HepG2 (cell line): Measurements from ENCODE around the gene ATP13A3. TPM values are rescaled to one million over a fixed set of nuclear protein-coding genes. Genes with fewer than 3 reads are reported as not detected.

ENCODE experiments used
- ARNT ChIP-seq: fragments of 450-650 bp; IDR thresholded peaks from 2 replicates; pipeline ENCODE4 v1.6.1; 2017
- GPN1 ChIP-seq: sonication (generic); formaldehyde crosslinking; IDR thresholded peaks from 2 replicates; pipeline ENCODE4 v1.5.1; 2020; ENCODE audit warnings: missing genetic modification reagents, borderline replicate concordance
- HES4 ChIP-seq: sonication (generic); formaldehyde crosslinking; IDR thresholded peaks from 2 replicates; pipeline ENCODE4 v1.9.0; 2021; ENCODE audit warnings: mild to moderate bottlenecking, missing genetic modification reagents, borderline replicate concordance
- HNRNPH1 ChIP-seq: fragments of 200-400 bp; formaldehyde crosslinking; optimal IDR thresholded peaks from 2 replicates; pipeline ENCODE3; 2017; ENCODE audit warnings: mild to moderate bottlenecking, low read depth, low read length
- HOXA3 ChIP-seq: sonication (generic); formaldehyde crosslinking; IDR thresholded peaks from 2 replicates; pipeline ENCODE4 v1.5.0; 2020; ENCODE audit warnings: missing genetic modification reagents
- IRF2 ChIP-seq: IDR thresholded peaks from 2 replicates; pipeline ENCODE4 v1.6.1; 2018; ENCODE audit warnings: missing genetic modification reagents, missing compliant biosample characterization
- KDM1A ChIP-seq: IDR thresholded peaks from 2 replicates; pipeline ENCODE4 v1.6.1; 2016; ENCODE audit warnings: missing compliant biosample characterization
- KLF12 ChIP-seq: sonication (generic); formaldehyde crosslinking; IDR thresholded peaks from 2 replicates; pipeline ENCODE4 v1.4.0; 2020; ENCODE audit warnings: missing genetic modification reagents, borderline replicate concordance
- ONECUT2 ChIP-seq: sonication (generic); formaldehyde crosslinking; IDR thresholded peaks from 2 replicates; pipeline ENCODE4 v1.4.0; 2020; ENCODE audit warnings: missing genetic modification reagents
- PPARG ChIP-seq: conservative IDR thresholded peaks from 2 replicates; pipeline ENCODE4 v1.6.1; 2016; ENCODE audit warnings: missing biosample characterization, missing genetic modification reagents
- SIX4 ChIP-seq: sonication (generic); formaldehyde crosslinking; IDR thresholded peaks from 2 replicates; pipeline ENCODE4 v1.4.0; 2020; ENCODE audit warnings: missing genetic modification reagents
- TCF7L2 ChIP-seq: IDR thresholded peaks from 2 replicates; pipeline ENCODE4 v1.6.1; 2011; ENCODE audit warnings: mild to moderate bottlenecking, low read depth, low read length, moderate library complexity
- ZFP36L2 ChIP-seq: sonication (generic); formaldehyde crosslinking; IDR thresholded peaks from 2 replicates; pipeline ENCODE4 v1.4.0; 2020; ENCODE audit warnings: missing genetic modification reagents
- ZNF274 ChIP-seq: sonication (generic); formaldehyde crosslinking; IDR thresholded peaks from 2 replicates; pipeline ENCODE4 v1.5.1; 2020; ENCODE audit warnings: mild to moderate bottlenecking, missing genetic modification reagents
- ZNF562 ChIP-seq: sonication (generic); formaldehyde crosslinking; IDR thresholded peaks from 2 replicates; pipeline ENCODE4 v1.8.0; 2022; ENCODE audit warnings: missing genetic modification reagents, borderline replicate concordance
- ZNF615 ChIP-seq: sonication (generic); formaldehyde crosslinking; IDR thresholded peaks from 2 replicates; pipeline ENCODE4 v1.5.0; 2020; ENCODE audit warnings: mild to moderate bottlenecking, missing genetic modification reagents, borderline replicate concordance
- ZNF747 ChIP-seq: sonication (generic); formaldehyde crosslinking; IDR thresholded peaks from 2 replicates; pipeline ENCODE4 v1.8.1; 2023; ENCODE audit warnings: missing genetic modification reagents, mild to moderate bottlenecking, borderline replicate concordance
- polyA plus RNA-seq, 8 experiments: library from polyadenylated mRNA; depleted of rRNA in 3 of 8; stranded (reverse) in 7 of 8; unstranded in 1 of 8; fragments of >200 nt; fragmentation: Illumina TruSeq in 4 of 8; extraction: Trizol in 4 of 8; gene quantifications; 2 replicates each; pipeline versions ENCODE4 v1.2.1 to v1.2.3, GENCODE V29; 2011 to 2016; ENCODE audit warnings: low read depth in 4 of 8, missing spikeins in 1 of 8, mixed read lengths in 1 of 8; ENCODE audit not compliant: insufficient read depth in 1 of 8
- total RNA-seq, 5 experiments: library from RNA; depleted of rRNA; stranded (reverse); fragments of >200 nt; fragmentation: Illumina TruSeq; extraction: Trizol; gene quantifications; 2 replicates each; pipeline ENCODE4 v1.2.3, GENCODE V29; 2016; ENCODE audit warnings: low read depth in 1 of 5
- TF ChIP-seq, protein P1 (sequence below): sonication (generic); formaldehyde crosslinking; IDR thresholded peaks from 2 replicates; pipeline ENCODE4 v1.5.0; 2020; ENCODE audit warnings: missing genetic modification reagents
- TF ChIP-seq, protein P2 (sequence below): sonication (generic); formaldehyde crosslinking; IDR thresholded peaks from 2 replicates; pipeline ENCODE4 v1.4.0; 2020; ENCODE audit warnings: low read depth, missing genetic modification reagents
- TF ChIP-seq, protein P3 (sequence below): IDR thresholded peaks from 2 replicates; pipeline ENCODE4 v1.6.1; 2016; ENCODE audit warnings: missing compliant biosample characterization, missing genetic modification reagents, borderline replicate concordance
- TF ChIP-seq, protein P4 (sequence below): sonication (generic); formaldehyde crosslinking; IDR thresholded peaks from 2 replicates; pipeline ENCODE4 v1.4.0; 2020; ENCODE audit warnings: missing genetic modification reagents
- TF ChIP-seq, protein P5 (sequence below): conservative IDR thresholded peaks from 2 replicates; pipeline ENCODE4 v1.6.1; 2018; ENCODE audit warnings: missing genetic modification reagents

Gene ATP13A3
- total and polyA plus RNA-seq, 2 of the 13 experiments (the other 11 are each of a cell fraction or from before 2014, with no cell fraction given), result 44.9 to 80.8 TPM

DNA sequence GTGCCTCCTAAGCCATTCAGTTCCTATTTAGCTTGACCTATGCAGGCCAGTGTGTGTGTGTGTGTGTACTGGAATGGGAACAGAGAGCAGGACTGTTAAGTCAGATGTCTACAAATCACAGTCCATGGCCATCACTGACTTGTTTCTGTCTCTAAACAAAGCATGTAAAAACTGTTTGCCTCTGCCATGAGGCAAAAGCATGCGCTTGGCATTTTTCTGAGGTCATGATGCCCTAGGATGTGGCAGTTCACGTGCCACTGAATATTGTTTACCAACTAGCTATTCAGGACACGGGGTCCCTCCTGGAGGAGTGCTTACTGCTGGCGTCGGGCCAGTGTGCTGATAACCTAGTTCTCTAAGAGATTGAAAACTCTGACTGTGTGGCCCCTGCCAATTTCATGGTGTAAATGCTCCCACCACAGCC lies 8.2 kb upstream of the ATP13A3 start (continued):
- TF ChIP-seq, protein P1, sequence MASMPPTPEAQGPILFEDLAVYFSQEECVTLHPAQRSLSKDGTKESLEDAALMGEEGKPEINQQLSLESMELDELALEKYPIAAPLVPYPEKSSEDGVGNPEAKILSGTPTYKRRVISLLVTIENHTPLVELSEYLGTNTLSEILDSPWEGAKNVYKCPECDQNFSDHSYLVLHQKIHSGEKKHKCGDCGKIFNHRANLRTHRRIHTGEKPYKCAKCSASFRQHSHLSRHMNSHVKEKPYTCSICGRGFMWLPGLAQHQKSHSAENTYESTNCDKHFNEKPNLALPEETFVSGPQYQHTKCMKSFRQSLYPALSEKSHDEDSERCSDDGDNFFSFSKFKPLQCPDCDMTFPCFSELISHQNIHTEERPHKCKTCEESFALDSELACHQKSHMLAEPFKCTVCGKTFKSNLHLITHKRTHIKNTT, result no peak
- TF ChIP-seq ONECUT2 (CRISPR knock-in tag) (no peak), PPARG (peak; percentile 81), ZFP36L2 (CRISPR knock-in tag) (no peak), KLF12 (CRISPR knock-in tag) (no peak), TCF7L2 (no peak), SIX4 (CRISPR knock-in tag) (peak; percentile 50; the same call in 1 of the 2 replicates), ZNF562 (CRISPR knock-in tag) (no peak), GPN1 (CRISPR knock-in tag) (no peak), HES4 (CRISPR knock-in tag) (no peak), ZNF615 (CRISPR knock-in tag) (no peak), HNRNPH1 (no peak), ZNF747 (CRISPR knock-in tag) (no peak), ZNF274 (CRISPR knock-in tag) (no peak), IRF2 (peak; percentile 78), KDM1A (peak; percentile 37; the same call in 1 of the 2 replicates), ARNT (no peak), HOXA3 (CRISPR knock-in tag) (peak; percentile 62; the same call in 1 of the 2 replicates)
- TF ChIP-seq, protein P2, sequence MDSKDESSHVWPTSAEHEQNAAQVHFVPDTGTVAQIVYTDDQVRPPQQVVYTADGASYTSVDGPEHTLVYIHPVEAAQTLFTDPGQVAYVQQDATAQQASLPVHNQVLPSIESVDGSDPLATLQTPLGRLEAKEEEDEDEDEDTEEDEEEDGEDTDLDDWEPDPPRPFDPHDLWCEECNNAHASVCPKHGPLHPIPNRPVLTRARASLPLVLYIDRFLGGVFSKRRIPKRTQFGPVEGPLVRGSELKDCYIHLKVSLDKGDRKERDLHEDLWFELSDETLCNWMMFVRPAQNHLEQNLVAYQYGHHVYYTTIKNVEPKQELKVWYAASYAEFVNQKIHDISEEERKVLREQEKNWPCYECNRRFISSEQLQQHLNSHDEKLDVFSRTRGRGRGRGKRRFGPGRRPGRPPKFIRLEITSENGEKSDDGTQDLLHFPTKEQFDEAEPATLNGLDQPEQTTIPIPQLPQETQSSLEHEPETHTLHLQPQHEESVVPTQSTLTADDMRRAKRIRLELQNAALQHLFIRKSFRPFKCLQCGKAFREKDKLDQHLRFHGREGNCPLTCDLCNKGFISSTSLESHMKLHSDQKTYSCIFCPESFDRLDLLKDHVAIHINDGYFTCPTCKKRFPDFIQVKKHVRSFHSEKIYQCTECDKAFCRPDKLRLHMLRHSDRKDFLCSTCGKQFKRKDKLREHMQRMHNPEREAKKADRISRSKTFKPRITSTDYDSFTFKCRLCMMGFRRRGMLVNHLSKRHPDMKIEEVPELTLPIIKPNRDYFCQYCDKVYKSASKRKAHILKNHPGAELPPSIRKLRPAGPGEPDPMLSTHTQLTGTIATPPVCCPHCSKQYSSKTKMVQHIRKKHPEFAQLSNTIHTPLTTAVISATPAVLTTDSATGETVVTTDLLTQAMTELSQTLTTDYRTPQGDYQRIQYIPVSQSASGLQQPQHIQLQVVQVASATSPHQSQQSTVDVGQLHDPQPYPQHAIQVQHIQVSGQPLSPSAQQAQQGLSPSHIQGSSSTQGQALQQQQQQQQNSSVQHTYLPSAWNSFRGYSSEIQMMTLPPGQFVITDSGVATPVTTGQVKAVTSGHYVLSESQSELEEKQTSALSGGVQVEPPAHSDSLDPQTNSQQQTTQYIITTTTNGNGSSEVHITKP (CRISPR knock-in tag), result peak; percentile 49; the same call in 1 of the 2 replicates
- TF ChIP-seq, protein P3, sequence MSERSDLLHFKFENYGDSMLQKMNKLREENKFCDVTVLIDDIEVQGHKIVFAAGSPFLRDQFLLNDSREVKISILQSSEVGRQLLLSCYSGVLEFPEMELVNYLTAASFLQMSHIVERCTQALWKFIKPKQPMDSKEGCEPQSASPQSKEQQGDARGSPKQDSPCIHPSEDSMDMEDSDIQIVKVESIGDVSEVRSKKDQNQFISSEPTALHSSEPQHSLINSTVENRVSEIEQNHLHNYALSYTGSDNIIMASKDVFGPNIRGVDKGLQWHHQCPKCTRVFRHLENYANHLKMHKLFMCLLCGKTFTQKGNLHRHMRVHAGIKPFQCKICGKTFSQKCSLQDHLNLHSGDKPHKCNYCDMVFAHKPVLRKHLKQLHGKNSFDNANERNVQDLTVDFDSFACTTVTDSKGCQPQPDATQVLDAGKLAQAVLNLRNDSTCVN (CRISPR knock-in tag), result no peak
- TF ChIP-seq, protein P4, sequence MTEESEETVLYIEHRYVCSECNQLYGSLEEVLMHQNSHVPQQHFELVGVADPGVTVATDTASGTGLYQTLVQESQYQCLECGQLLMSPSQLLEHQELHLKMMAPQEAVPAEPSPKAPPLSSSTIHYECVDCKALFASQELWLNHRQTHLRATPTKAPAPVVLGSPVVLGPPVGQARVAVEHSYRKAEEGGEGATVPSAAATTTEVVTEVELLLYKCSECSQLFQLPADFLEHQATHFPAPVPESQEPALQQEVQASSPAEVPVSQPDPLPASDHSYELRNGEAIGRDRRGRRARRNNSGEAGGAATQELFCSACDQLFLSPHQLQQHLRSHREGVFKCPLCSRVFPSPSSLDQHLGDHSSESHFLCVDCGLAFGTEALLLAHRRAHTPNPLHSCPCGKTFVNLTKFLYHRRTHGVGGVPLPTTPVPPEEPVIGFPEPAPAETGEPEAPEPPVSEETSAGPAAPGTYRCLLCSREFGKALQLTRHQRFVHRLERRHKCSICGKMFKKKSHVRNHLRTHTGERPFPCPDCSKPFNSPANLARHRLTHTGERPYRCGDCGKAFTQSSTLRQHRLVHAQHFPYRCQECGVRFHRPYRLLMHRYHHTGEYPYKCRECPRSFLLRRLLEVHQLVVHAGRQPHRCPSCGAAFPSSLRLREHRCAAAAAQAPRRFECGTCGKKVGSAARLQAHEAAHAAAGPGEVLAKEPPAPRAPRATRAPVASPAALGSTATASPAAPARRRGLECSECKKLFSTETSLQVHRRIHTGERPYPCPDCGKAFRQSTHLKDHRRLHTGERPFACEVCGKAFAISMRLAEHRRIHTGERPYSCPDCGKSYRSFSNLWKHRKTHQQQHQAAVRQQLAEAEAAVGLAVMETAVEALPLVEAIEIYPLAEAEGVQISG (CRISPR knock-in tag), result peak; percentile 64; the same call in 1 of the 2 replicates
- TF ChIP-seq, protein P5, sequence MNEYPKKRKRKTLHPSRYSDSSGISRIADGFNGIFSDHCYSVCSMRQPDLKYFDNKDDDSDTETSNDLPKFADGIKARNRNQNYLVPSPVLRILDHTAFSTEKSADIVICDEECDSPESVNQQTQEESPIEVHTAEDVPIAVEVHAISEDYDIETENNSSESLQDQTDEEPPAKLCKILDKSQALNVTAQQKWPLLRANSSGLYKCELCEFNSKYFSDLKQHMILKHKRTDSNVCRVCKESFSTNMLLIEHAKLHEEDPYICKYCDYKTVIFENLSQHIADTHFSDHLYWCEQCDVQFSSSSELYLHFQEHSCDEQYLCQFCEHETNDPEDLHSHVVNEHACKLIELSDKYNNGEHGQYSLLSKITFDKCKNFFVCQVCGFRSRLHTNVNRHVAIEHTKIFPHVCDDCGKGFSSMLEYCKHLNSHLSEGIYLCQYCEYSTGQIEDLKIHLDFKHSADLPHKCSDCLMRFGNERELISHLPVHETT (CRISPR knock-in tag), result peak; percentile 70; the same call in 1 of the 2 replicates
